GM12891 (cell line): ENCODE measurements around the gene ZRSR2. TPM values are rescaled to one million over a fixed set of nuclear protein-coding genes. Genes with fewer than 3 reads are reported as not detected.
"Not testable (repeated sequence)": the region's sequence is repeated elsewhere in the genome, so short reads cannot be mapped to it uniquely, and the experiment has no call there.

Source experiments
- DNase-seq: peaks from one replicate; pipeline ENCODE4 v3.0.0; 2011; ENCODE audit warnings: low spot score; ENCODE audit not compliant: insufficient read length
- FAIRE-seq: peaks from 2 replicates; lab custom pipeline; 2011; peaks lifted over from hg19 to GRCh38; lab: Jason Lieb, UNC
- PAX5 ChIP-seq: IDR thresholded peaks from 2 replicates; pipeline ENCODE4 v1.6.1; 2011; ENCODE audit warnings: low read length, moderate library complexity, mild to moderate bottlenecking; ENCODE audit not compliant: insufficient read depth, severe bottlenecking
- POLR2A ChIP-seq: IDR thresholded peaks from 2 replicates; pipeline ENCODE4 v1.6.1; 2011; ENCODE audit warnings: low read depth, low read length, control low read depth
- POLR2AphosphoS5 ChIP-seq: IDR thresholded peaks from 2 replicates; pipeline ENCODE4 v1.6.1; 2011; ENCODE audit warnings: low read depth, low read length, control low read depth
- POU2F2 ChIP-seq: IDR thresholded peaks from 2 replicates; pipeline ENCODE4 v1.6.1; 2011; ENCODE audit warnings: low read depth, mild to moderate bottlenecking, control low read depth, low read length, moderate library complexity
- SPI1 ChIP-seq: IDR thresholded peaks from 2 replicates; pipeline ENCODE4 v1.6.1; 2011; ENCODE audit warnings: low read depth, low read length, control low read depth
- TAF1 ChIP-seq: IDR thresholded peaks from 2 replicates; pipeline ENCODE4 v1.6.1; 2011; ENCODE audit warnings: low read depth, low read length, control low read depth
- polyA plus RNA-seq: library from polyadenylated mRNA; unstranded; fragments of >200 nt; gene quantifications from one replicate; pipeline ENCODE4 v1.2.1, GENCODE V29; 2012; ENCODE audit warnings: low read depth, missing spikeins, inconsistent platforms; ENCODE audit not compliant: missing spikeins

ZRSR2 gene, protein sequence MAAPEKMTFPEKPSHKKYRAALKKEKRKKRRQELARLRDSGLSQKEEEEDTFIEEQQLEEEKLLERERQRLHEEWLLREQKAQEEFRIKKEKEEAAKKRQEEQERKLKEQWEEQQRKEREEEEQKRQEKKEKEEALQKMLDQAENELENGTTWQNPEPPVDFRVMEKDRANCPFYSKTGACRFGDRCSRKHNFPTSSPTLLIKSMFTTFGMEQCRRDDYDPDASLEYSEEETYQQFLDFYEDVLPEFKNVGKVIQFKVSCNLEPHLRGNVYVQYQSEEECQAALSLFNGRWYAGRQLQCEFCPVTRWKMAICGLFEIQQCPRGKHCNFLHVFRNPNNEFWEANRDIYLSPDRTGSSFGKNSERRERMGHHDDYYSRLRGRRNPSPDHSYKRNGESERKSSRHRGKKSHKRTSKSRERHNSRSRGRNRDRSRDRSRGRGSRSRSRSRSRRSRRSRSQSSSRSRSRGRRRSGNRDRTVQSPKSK
- polyA plus RNA-seq: 13.3 TPM

DNA sequence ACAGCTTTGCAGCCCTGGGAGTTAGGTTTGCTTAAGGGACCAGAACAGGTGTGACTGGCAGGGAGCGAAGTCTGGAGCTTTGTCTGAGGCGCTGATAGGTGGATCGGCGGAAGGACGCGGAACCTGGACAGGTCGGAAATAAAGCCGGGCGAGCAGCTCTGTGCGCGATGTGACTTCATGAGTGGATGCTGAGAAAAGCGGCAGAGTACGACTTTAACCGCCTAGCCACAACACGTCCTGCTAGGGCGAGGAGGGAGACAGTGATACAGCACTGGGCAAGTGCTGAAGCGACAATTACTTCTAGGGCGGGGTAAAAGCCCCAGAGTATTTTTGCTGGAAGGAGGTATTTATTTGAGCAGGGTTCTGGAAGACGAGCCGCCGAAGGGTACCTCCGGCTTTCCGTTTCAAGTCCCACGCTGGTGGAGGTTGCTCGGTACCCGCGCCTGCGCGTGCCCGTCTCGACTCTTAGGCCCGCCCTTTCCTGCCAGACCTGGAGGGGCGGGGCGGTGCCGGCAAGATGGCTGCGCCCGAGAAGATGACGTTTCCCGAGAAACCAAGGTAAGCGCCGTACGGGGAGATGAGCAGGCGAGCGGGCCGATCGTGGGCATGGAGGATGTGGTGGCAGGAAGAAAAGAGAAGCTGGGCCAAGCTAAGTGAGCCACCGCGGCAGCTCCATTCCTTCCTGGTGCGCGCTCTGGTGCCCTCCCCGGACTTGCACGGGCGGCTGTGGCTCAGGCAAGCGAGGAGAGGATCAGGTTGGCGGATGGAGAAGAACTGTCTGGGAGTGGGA lies at the start of gene ZRSR2:
Gene ZRSR2, plus strand, starts transcription at position 506 of the 790 bp plus-strand sequence. Its CDS starts 12 bp downstream, at position 518.
- DNase-seq (peak; percentile 63), FAIRE-seq (peak; percentile 95)
- TF ChIP-seq PAX5: no peak
- TF ChIP-seq POLR2A: peak; percentile 64
- 0 out of 2 replicates have a peak, but pooled peaks have one; percentile 37 for TF ChIP-seq TAF1
- 0 out of 2 replicates have a peak, but pooled peaks have one; percentile 35 for TF ChIP-seq POLR2AphosphoS5
- no peak for TF ChIP-seq SPI1
- no peak for TF ChIP-seq POU2F2

DNA sequence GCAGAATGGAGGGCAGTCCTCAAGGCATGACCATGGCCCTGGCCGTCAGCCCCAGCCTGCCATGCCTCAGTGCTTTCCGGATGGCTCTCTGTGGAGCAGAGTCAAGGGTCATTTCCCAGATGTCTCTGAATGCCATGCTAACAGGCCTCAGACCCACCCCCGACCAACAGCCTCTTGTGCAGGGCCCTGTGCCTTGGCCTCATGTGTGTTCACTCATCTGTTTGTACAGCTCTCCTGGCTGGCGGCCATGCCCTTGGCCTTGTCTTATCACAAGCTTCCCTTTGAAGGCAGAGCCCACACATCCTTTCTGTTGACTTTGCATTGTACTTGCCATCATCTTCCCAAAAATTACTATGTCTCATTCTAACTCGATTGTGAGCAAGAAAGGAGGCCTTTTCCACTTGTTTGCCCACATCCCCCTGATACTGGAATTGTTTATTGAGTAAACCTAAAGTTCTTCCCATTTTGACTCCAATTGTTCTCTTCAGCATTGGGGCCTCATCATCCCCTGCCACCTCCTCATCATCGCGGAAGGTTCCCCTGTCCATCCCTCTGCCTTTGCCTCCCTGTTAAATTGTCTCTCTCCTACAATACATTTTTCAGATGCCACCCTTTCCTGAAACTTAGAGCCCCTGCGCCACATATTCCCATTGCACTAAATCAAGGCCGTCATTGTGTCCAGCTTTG lies 46.0 kb upstream of the ZRSR2 start:
- DNase-seq: no peak
- no peak for FAIRE-seq
- no peak for TF ChIP-seq POLR2A
- no peak for TF ChIP-seq TAF1
- no peak for TF ChIP-seq SPI1
- TF ChIP-seq PAX5: no peak
- TF ChIP-seq POU2F2: no peak
- TF ChIP-seq POLR2AphosphoS5: no peak

DNA sequence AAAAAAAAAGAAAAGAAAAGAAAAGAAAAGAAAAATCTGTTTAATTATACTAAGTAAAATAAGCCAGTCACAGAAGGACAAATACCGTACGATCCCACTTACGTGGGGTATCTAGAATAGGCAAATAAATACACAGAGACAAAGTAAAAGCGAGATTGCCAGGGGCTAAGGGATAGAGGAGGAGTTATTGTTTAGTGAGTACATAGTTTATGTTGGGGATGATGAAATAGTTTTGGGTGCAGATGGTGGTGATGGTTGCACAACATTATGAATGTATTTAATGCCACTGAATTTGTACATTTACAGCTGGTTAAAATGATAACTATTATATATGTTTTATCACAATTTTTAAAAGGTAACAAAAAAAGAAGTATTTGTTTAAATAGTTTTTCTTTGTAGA lies 45.1 kb upstream of the ZRSR2 start:
- FAIRE-seq (no peak), DNase-seq (no peak)
- no peak for TF ChIP-seq SPI1
- no peak for TF ChIP-seq POLR2A
- no peak for TF ChIP-seq POU2F2
- no peak for TF ChIP-seq TAF1

DNA sequence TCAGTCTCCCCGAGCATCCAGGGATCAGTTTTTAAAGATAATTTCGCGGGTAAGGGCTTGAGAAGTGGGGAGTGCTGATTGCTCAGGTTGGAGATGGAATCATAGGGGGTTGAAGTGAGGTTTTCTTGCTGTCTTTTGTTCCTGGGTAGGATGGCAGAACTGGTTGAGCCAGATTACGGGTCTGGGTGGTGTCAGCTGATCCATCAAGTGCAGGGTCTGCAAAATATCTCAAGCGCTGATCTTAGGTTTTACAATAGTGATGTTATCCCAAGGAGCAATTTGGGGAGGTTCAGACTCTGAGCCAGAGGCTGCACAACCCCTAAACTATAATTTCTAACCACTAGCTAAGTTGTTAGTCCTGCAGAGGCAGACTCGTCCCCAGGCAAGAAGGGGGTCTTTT lies 43.6 kb upstream of the ZRSR2 start:
- FAIRE-seq, DNase-seq: not testable (repeated sequence)

DNA sequence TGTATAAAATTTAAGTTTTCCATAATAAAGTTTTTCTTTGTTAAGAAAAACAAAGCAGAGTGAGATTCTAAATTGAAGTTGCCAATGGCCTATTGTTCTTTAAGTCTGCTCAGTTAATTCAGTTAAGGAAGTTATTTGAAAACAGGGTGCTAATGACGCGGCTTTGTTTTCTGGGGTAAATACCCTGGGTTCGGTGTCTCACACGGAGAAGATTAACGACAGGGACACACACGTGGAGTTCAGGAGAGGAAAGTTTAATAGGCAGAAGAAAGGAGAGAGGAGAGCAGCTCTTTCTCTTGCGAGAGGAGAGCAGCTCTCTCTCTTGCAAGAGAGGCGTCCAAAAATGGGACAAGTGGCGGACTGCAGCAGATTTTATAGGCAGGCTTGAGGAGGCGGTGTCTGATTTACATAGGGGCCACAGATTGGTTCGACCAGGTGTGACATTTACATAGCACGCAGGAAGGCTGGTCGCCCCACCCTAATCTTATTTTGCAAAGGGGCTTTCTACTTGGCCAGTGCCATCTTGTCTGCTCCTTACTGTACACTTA lies 42.6 kb upstream of the ZRSR2 start:
- no peak for DNase-seq
- FAIRE-seq: no peak
- TF ChIP-seq SPI1: no peak

DNA sequence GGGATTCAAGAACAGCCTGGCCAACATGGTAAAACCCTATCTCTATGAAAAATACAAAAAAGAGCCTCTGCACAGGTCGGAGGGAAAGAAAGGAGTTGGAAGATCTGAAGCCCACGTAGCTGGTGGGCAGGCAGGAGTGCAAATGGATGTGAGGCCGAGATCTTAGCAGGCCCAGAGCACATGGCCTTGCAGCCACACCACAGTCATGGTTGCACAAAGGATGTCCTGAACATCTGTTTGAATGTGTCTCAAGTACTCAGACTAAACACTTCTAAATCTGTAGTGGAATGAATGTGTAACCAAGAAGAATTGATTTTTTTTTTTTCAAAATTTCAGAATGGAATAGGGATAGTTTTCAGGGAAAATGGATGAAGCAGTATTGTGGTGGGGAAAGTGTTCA lies 41.4 kb upstream of the ZRSR2 start:
- TF ChIP-seq POLR2AphosphoS5: no peak
- TF ChIP-seq PAX5: no peak
- TF ChIP-seq POU2F2: no peak
- TF ChIP-seq TAF1: no peak
- no peak for TF ChIP-seq POLR2A
- TF ChIP-seq SPI1: no peak
- DNase-seq (no peak), FAIRE-seq (peak; percentile 81)

DNA sequence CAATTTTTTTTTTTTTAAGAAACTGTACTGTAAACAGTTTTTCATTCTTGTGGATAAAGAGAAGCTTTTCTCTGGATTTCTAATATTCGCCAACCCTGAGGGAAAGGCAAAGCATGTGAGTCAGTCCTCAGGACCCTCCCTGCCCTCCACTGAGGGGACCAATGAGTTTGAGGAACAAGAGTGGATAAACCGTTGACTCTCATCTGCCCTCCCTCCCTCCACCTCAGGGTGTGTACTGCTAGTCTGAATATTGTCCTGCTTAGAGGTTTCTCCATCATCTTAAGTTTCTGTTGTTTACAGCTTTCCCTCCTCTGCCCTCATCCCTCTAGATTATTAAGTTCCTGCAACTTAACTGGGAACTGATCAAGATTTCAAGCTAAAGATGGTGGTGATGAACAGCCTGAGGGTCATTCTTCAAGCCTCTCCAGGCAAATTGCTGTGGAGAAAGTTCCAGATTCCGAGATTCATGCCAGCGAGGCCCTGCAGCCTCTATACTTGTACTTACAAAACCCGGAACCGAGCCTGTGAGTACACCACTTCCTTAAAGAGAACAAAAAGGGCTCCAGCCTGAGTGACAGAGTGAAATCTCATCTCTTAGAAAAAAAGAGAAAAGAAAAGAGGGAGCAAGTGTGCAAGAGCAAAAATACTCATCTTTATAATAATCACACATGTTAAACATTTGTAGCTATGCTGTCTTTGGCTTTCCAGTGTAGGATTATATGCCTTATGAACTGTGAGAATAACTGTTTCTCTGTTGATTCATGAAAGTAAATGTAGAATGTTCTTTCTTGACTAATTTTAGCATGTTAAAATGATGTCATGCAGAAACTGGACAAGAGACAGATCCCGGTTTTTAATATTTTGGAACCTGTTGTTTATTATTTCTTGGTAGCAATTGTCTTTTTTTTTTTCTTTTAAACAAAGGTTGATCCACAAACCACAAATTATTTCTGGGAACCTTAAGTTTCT lies 40.4 kb upstream of the ZRSR2 start:
- peak; percentile 85 for FAIRE-seq
- TF ChIP-seq SPI1 (peak; percentile 74), PAX5 (no peak), TAF1 (no peak), POU2F2 (no peak), POLR2AphosphoS5 (no peak)
- DNase-seq: no peak

DNA sequence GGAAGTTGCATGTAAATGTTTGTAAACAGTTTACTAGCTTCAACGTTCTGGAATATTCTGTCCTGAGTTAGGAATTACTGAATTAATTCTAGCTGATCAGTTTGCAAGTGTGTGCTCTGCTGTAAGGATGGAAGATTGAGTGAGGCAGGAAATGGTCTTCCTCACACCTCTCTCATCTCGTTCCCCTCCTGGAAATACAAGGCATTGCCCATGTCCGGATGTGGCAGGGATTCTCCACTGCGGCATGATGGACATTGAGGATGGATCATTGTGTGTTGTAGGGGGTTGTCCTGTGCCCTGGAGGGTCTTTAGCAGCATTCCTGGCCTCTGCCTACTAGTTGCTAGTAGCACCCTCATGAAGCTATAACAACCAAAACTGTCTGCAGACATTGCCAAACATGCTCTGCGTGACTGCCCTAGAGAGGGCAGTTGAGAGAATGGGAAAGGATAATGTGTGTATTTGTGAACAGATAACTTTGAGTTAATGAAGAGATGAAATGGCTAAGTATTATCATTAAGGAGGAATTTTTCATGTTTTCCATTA lies 39.6 kb upstream of the ZRSR2 start:
- DNase-seq (no peak), FAIRE-seq (peak; percentile 96)
- TF ChIP-seq POLR2A (no peak), SPI1 (no peak), TAF1 (no peak), PAX5 (no peak), POU2F2 (no peak), POLR2AphosphoS5 (no peak)
